Muscle layer of colon (tissue), 2 donors: Measurements from ENCODE around the gene CFAP221.

ENCODE experiments used
- H3K27ac ChIP-seq: one replicate; pipeline ENCODE4 v1.7.0; 2013; ENCODE audit warnings: low read depth, mild to moderate bottlenecking, low read length, moderate library complexity
- H3K27me3 ChIP-seq, 2 donors: one replicate each; pipeline ENCODE4 v1.7.0; 2013; ENCODE audit warnings: low read length in 2 of 2, mild to moderate bottlenecking in 2 of 2; ENCODE audit not compliant: insufficient read depth in 2 of 2, control insufficient read depth in 1 of 2
- H3K36me3 ChIP-seq: one replicate; pipeline ENCODE4 v1.7.0; 2013; ENCODE audit warnings: mild to moderate bottlenecking, low read length; ENCODE audit not compliant: insufficient read depth
- H3K4me1 ChIP-seq: one replicate; pipeline ENCODE4 v1.7.0; 2013; ENCODE audit warnings: mild to moderate bottlenecking, low read length; ENCODE audit not compliant: insufficient read depth
- H3K4me3 ChIP-seq, 2 donors: one replicate each; pipeline ENCODE4 v1.7.0; 2013; ENCODE audit warnings: low read length in 2 of 2, low read depth in 1 of 2, mild to moderate bottlenecking in 1 of 2, moderate library complexity in 1 of 2
- H3K9ac ChIP-seq: one replicate; pipeline ENCODE4 v1.7.0; 2013; ENCODE audit warnings: low read length
- H3K9me3 ChIP-seq: one replicate; pipeline ENCODE4 v1.7.0; 2013; ENCODE audit warnings: mild to moderate bottlenecking, low read length
- donor health status: abdominal sarcoma.
- donor health status: Adenocarcinoma of cecum.

The CFAP221 gene

GRCh38 chr2:119647440-119648169 lies 103.4 kb downstream of the CFAP221 start:
- Histone ChIP-seq H3K27me3 (no peaks in the 10 kb centered on the region), H3K36me3 (no peaks in the 10 kb centered on the region), H3K4me1 (no peaks in the 10 kb centered on the region), H3K9ac (no peak overlapping the region), H3K9me3 (no peaks in the 10 kb centered on the region), H3K27ac (no peak overlapping the region), H3K4me3 (no peak overlapping the region)

- Histone ChIP-seq H3K9ac (no peak overlapping the region), H3K9me3 (no peaks in the 10 kb centered on the region), H3K4me1 (no peaks in the 10 kb centered on the region), H3K36me3 (no peaks in the 10 kb centered on the region), H3K27ac (no peak overlapping the region), H3K27me3 (no peaks in the 10 kb centered on the region), H3K4me3 (no peak overlapping the region)
Measured at GRCh38 chr2:119649364-119649917, 105.2 kb downstream of the CFAP221 start.

GRCh38 chr2:119650206-119650605 lies 106.0 kb downstream of the CFAP221 start:
- H3K4me1 ChIP-seq = no peaks in the 10 kb centered on the region

GRCh38 chr2:119650846-119651370 lies 106.7 kb downstream of the CFAP221 start:
- Histone ChIP-seq H3K9ac (no peak overlapping the region), H3K36me3 (no peaks in the 10 kb centered on the region), H3K4me1 (no peaks in the 10 kb centered on the region), H3K4me3 (no peak overlapping the region), H3K27ac (no peak overlapping the region), H3K9me3 (no peaks in the 10 kb centered on the region), H3K27me3 (no peaks in the 10 kb centered on the region)

More at GRCh38 chr2:119650206-119650605, 106.0 kb downstream of the CFAP221 start:
- Histone ChIP-seq H3K36me3 (no peaks in the 10 kb centered on the region), H3K9ac (no peak overlapping the region), H3K4me3 (no peak overlapping the region), H3K9me3 (no peaks in the 10 kb centered on the region), H3K27me3 (no peaks in the 10 kb centered on the region), H3K27ac (no peak overlapping the region)

- H3K27ac ChIP-seq = no peak overlapping the region
Measured at GRCh38 chr2:119657466-119658145, 113.4 kb downstream of the CFAP221 start.

GRCh38 chr2:119659601-119660342 lies 115.5 kb downstream of the CFAP221 start:
- H3K4me3 ChIP-seq = no peak overlapping the region
- H3K9me3 ChIP-seq = no peaks in the 10 kb centered on the region
- H3K9ac ChIP-seq = no peak overlapping the region
- H3K4me1 ChIP-seq = no peaks in the 10 kb centered on the region
- no peaks in the 10 kb centered on the region for H3K27me3 ChIP-seq
- H3K27ac ChIP-seq = no peak overlapping the region
- H3K36me3 ChIP-seq = no peaks in the 10 kb centered on the region

More at GRCh38 chr2:119657466-119658145, 113.4 kb downstream of the CFAP221 start:
- no peaks in the 10 kb centered on the region for H3K9me3 ChIP-seq
- H3K4me1 ChIP-seq = no peaks in the 10 kb centered on the region
- H3K36me3 ChIP-seq = no peaks in the 10 kb centered on the region
- no peaks in the 10 kb centered on the region for H3K27me3 ChIP-seq
- no peak overlapping the region for H3K9ac ChIP-seq
- H3K4me3 ChIP-seq = no peak overlapping the region

- no peak overlapping the region for H3K27ac ChIP-seq
- H3K9me3 ChIP-seq = no peaks in the 10 kb centered on the region
- H3K4me3 ChIP-seq = no peak overlapping the region
- no peaks in the 10 kb centered on the region for H3K36me3 ChIP-seq
- no peaks in the 10 kb centered on the region for H3K4me1 ChIP-seq
- no peak overlapping the region for H3K9ac ChIP-seq
- H3K27me3 ChIP-seq = no peaks in the 10 kb centered on the region
Measured at GRCh38 chr2:119660343-119660658, 116.1 kb downstream of the CFAP221 start.

GRCh38 chr2:119662297-119662696 lies 118.0 kb downstream of the CFAP221 start:
- H3K4me1 ChIP-seq = no peaks in the 10 kb centered on the region
- no peaks in the 10 kb centered on the region for H3K36me3 ChIP-seq
- no peak overlapping the region for H3K27ac ChIP-seq
- no peaks in the 10 kb centered on the region for H3K9me3 ChIP-seq
- no peak overlapping the region for H3K9ac ChIP-seq
- no peaks in the 10 kb centered on the region for H3K27me3 ChIP-seq
- no peak overlapping the region for H3K4me3 ChIP-seq

GRCh38 chr2:119668546-119668945 lies 124.3 kb downstream of the CFAP221 start:
- no peaks in the 10 kb centered on the region for H3K4me1 ChIP-seq

GRCh38 chr2:119671016-119671415 lies 126.8 kb downstream of the CFAP221 start:
- no peak overlapping the region for H3K27ac ChIP-seq
- peaks cover 8% of the 10 kb centered on the region for H3K4me1 ChIP-seq
- H3K9ac ChIP-seq = no peak overlapping the region
- H3K4me3 ChIP-seq = no peak overlapping the region
- H3K27me3 ChIP-seq = no peaks in the 10 kb centered on the region
- no peaks in the 10 kb centered on the region for H3K36me3 ChIP-seq
- H3K9me3 ChIP-seq = no peaks in the 10 kb centered on the region

More at GRCh38 chr2:119668546-119668945, 124.3 kb downstream of the CFAP221 start:
- Histone ChIP-seq H3K9ac (no peak overlapping the region), H3K9me3 (no peaks in the 10 kb centered on the region), H3K4me3 (no peak overlapping the region), H3K36me3 (no peaks in the 10 kb centered on the region), H3K27ac (no peak overlapping the region), H3K27me3 (no peaks in the 10 kb centered on the region)

- H3K27me3 ChIP-seq = no peaks in the 10 kb centered on the region
- no peaks in the 10 kb centered on the region for H3K9me3 ChIP-seq
- H3K4me3 ChIP-seq = no peak overlapping the region
- H3K36me3 ChIP-seq = no peaks in the 10 kb centered on the region
- no peak overlapping the region for H3K27ac ChIP-seq
- no peak overlapping the region for H3K9ac ChIP-seq
- H3K4me1 ChIP-seq = peaks cover 8% of the 10 kb centered on the region
Measured at GRCh38 chr2:119671752-119672151, 127.5 kb downstream of the CFAP221 start.
